NCI-H748 (cell line): ENCODE results near the gene TGFBR2.
A peak's percentile ranks its signal among the peaks of the same experiment; 100 is the strongest.

Source experiments
- DNase-seq: peaks from one replicate; lab custom pipeline; 2025; ENCODE audit not compliant: unreplicated experiment; lab: John Stamatoyannopoulos, UW

TGFBR2 gene

DNA sequence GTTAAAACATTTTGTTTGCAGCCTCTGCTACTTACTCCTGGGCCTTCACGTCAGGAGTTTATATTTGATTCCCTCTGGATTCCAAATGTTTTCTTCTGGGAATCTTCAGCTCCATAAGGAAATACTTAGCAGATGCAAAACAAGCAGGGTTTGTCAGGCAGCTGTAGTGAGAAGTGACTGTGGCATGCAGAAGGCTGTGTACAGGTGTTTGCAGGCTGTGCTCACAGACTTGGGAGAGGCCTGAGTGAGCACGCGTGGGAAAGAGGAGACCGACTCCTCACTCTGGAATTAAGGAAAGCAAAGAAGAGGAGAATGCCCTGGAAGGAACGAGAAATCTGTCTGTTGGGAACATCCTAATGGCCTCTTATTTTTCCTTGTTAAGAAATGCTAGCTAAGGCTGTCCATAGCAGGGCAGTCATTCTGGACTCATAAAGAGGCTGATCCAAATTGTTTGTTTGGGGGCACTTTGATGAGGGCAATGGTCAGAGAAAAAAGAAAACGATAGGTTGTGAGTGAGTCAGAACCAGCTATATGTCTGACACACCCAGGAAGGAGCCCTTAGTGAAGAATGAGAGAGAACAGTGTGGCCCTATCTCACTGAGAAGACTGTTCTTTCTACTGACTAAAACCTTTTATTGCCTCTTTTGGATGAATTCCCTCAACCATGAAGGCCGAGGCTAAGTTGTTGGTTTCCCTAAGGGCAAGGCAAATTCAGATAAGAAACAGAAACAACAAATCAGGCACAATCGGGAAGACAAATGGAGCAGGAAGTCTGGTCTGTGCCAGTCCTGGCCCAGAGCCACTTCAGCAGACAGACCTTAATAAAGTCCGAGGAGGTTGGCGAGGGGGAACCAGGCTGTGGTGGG, 82.6 kb downstream of the TGFBR2 start:
- DNase-seq, result peak; percentile 60

DNA sequence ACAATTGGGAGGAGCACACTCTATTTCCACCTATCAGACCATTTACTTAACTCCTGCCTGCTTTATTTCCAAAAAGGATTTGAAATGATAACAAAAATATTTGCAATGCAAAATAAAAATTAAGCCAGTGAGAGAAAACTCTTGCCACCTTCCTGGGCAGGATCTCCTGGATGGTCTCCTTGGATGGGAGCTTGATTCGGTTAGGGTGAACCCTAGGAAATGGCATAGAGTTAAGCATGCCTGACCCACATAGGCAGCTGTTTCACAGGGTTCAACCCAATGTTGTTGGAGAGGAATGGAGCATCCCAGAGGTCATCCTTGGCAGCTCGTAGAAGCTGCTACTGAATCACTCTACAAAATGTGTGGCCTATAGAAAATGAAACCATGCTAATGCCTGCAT, 83.8 kb downstream of the TGFBR2 start:
- peak; percentile 33 for DNase-seq

DNA sequence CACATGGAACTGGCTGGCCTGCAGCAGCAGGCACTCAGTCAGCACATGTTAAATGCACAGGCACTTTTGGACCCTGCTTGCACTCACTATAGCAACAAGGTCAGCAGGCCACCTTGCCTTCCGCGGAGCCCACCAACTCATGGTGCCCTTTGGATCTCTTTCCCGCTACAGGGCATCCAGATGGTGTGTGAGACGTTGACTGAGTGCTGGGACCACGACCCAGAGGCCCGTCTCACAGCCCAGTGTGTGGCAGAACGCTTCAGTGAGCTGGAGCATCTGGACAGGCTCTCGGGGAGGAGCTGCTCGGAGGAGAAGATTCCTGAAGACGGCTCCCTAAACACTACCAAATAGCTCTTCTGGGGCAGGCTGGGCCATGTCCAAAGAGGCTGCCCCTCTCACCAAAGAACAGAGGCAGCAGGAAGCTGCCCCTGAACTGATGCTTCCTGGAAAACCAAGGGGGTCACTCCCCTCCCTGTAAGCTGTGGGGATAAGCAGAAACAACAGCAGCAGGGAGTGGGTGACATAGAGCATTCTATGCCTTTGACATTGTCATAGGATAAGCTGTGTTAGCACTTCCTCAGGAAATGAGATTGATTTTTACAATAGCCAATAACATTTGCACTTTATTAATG, 85.0 kb downstream of the TGFBR2 start:
- no peak for DNase-seq

- DNase-seq, result no peak
These were observed 85.5 kb downstream of the TGFBR2 start for GRCh38 chr3:30691944-30692343.

GRCh38 chr3:30692498-30693130, 86.2 kb downstream of the TGFBR2 start:
- peak; percentile 19 for DNase-seq

DNA sequence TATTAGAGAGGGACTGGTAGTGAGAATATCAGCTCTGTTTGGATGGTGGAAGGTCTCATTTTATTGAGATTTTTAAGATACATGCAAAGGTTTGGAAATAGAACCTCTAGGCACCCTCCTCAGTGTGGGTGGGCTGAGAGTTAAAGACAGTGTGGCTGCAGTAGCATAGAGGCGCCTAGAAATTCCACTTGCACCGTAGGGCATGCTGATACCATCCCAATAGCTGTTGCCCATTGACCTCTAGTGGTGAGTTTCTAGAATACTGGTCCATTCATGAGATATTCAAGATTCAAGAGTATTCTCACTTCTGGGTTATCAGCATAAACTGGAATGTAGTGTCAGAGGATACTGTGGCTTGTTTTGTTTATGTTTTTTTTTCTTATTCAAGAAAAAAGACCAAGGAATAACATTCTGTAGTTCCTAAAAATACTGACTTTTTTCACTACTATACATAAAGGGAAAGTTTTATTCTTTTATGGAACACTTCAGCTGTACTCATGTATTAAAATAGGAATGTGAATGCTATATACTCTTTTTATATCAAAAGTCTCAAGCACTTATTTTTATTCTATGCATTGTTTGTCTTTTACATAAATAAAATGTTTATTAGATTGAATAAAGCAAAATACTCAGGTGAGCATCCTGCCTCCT, 87.2 kb downstream of the TGFBR2 start:
- peak; percentile 73 for DNase-seq

DNA sequence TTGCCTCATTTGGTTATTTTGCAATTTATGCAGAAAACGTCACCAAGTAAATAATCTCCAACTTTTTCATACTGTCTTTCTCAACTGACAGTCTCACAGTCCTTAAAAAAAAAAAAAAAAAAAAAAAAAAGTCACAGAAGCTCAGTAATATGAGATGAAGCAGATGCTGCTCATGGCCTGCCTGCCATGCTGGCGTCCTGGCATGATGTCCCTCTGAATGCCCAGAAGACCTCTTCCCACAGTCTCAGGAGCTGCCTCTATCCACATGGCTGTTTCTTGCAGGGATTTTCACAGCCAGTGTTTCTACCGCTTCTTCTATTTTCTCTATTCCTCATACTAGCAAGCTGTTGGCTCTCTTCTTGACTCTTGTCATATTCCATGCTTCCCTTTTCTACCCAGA, 87.7 kb downstream of the TGFBR2 start:
- no peak for DNase-seq

DNA sequence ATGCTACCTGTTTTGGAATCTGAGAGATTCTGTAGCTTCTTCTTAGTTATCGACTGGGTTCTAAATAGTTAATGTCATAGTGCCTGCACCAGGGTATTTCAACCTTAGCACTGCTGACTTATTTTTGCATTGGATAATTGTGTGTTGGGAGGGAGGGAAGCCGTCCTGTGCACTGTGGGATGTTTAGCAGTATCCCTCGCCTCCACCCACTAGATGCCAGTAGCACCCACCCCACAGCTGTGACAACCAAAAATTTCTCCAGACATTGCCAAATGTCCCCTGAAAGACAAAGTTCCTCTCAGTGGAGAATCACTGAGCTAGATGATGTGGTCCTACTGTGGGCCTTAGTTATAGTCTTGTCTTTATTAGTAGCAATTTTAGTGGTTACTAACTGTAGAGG, 88.3 kb downstream of the TGFBR2 start:
- DNase-seq, result no peak

DNA sequence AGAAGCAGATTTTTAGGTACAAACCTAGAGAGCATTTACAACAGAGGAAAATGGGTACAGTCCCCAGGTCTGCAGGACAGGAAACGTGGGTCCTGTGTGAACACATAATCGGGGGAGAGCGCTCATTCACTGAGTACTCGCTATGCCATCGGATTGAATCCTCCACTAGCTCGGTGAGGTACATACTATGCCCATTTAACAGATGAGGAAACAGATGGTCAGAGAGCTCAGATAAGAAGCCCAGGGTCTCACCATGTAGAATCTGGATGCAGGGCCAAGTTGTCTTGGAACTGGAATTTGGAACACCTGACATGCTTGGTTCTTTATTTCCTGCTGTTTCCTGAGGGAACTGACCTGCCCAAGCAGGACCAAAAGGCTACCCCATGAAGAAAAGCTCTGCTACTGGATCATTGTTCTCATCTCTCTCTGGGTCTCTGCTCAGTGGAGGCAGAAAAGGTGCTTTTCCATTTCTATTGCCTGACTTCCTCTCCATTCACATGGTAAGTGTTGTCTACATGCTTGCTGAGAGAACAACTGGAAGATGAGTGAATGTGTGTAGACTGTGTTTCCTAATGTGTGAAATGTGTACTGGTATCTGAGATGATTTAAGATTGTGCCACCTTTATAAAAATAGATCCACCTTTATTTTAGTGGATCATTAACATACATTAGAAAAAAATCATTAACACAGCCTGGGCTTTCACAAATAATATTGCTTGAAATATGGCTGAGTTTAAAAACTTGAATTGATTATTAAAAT, 89.1 kb downstream of the TGFBR2 start:
- no peak for DNase-seq

DNA sequence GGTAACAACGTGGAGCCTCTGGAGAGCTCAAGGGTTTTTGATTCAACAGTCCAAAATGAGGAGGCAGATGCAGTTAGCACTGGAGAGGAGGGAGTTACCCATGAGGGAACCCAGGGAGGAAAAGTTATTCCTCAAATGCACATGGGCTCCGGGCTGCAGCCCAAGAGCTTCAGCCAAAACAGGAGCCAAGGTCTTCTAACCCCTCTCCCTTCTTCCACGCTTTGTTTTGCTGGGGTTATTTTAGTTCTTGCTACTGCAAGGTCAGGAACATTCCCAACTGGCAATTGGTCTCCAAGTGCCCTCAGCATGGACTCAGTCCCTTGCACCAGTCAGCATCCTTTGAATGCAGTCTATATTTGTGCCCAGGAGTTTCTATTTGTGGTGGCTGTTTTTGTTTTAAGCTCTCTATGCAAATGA, 90.0 kb downstream of the TGFBR2 start:
- DNase-seq, result no peak

GRCh38 chr3:30696896-30697295, 90.5 kb downstream of the TGFBR2 start:
- no peak for DNase-seq

DNA sequence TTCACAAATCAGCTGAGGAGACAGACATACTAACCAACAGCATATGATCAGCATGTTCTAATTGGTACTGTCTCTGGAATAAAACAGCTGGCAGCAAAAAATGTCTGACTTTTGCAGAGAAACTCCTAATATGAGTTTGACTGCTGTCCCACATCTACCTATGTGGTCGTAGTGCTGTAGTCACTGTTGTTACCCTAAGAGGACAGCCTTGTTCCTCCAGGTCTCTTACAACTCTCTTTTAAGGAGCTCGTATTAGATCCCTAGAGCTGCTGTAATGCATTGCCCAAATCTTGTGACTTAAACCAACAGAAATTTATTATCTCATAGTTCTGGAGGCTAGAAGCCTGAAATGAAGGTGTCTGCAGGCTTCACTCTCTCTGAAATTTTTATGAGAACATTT, 92.1 kb downstream of the TGFBR2 start:
- DNase-seq, result no peak

GRCh38 chr3:30699927-30700326, 93.5 kb downstream of the TGFBR2 start:
- DNase-seq, result no peak

- DNase-seq, result no peak
These were observed 94.4 kb downstream of the TGFBR2 start for GRCh38 chr3:30700702-30701321.

- no peak for DNase-seq
These were observed 95.8 kb downstream of the TGFBR2 start for GRCh38 chr3:30702038-30702827.

GRCh38 chr3:30702828-30703397, 96.5 kb downstream of the TGFBR2 start:
- no peak for DNase-seq

GRCh38 chr3:30704931-30705890, 98.8 kb downstream of the TGFBR2 start:
- DNase-seq, result no peak

- DNase-seq, result no peak
These were observed 101.4 kb downstream of the TGFBR2 start for GRCh38 chr3:30707825-30708224.
